Kidney epithelial cell (primary cell): Measurements from ENCODE around the gene FMOD. TPM values are rescaled to one million over a fixed set of nuclear protein-coding genes. Genes with fewer than 3 reads are reported as not detected.

Experiments
- DNase-seq: peaks from one replicate; pipeline ENCODE4 v3.0.0-alpha.2; 2010; ENCODE audit warnings: low read depth
- H3K27me3 ChIP-seq: 2 replicates; pipeline ENCODE4 v1.6.0; 2011; ENCODE audit warnings: low read length; ENCODE audit not compliant: control insufficient read depth, insufficient read depth
- H3K36me3 ChIP-seq: 2 replicates; pipeline ENCODE4 v1.5.1; 2011; ENCODE audit warnings: low read length; ENCODE audit not compliant: control insufficient read depth, insufficient read depth
- H3K4me3 ChIP-seq: 2 replicates; pipeline ENCODE4 v1.5.1; 2011; ENCODE audit warnings: low read depth, mild to moderate bottlenecking, control low read depth, low read length
- total RNA-seq: library from RNA; depleted of rRNA; stranded (reverse); fragments of >200 nt; gene quantifications from 2 replicates; pipeline ENCODE4 v1.2.3, GENCODE V29; 2015
- TF ChIP-seq, protein P1 (sequence below): IDR thresholded peaks from 2 replicates; pipeline ENCODE4 v1.5.1; 2011; ENCODE audit warnings: mild to moderate bottlenecking, moderate library complexity, low read length, control low read depth, inconsistent platforms; ENCODE audit not compliant: insufficient read depth, poor library complexity, severe bottlenecking

FMOD gene
- total RNA-seq, 1 donor from 2014 or later = 0.79 TPM

GRCh38 chr1:203326830-203327683 is 23.9 kb downstream of the FMOD start:
- peak; percentile 51 for DNase-seq
- Histone ChIP-seq H3K27me3 (no peaks in the 10 kb centered on the region), H3K4me3 (peak overlapping the region; percentile 34), H3K36me3 (no peaks in the 10 kb centered on the region)
- TF ChIP-seq, protein P1, sequence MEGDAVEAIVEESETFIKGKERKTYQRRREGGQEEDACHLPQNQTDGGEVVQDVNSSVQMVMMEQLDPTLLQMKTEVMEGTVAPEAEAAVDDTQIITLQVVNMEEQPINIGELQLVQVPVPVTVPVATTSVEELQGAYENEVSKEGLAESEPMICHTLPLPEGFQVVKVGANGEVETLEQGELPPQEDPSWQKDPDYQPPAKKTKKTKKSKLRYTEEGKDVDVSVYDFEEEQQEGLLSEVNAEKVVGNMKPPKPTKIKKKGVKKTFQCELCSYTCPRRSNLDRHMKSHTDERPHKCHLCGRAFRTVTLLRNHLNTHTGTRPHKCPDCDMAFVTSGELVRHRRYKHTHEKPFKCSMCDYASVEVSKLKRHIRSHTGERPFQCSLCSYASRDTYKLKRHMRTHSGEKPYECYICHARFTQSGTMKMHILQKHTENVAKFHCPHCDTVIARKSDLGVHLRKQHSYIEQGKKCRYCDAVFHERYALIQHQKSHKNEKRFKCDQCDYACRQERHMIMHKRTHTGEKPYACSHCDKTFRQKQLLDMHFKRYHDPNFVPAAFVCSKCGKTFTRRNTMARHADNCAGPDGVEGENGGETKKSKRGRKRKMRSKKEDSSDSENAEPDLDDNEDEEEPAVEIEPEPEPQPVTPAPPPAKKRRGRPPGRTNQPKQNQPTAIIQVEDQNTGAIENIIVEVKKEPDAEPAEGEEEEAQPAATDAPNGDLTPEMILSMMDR = no peak

GRCh38 chr1:203325418-203326091 is 25.4 kb downstream of the FMOD start:
- no peak for DNase-seq
- Histone ChIP-seq H3K4me3 (no peak overlapping the region), H3K36me3 (no peaks in the 10 kb centered on the region), H3K27me3 (peaks cover 2% of the 10 kb centered on the region)
- TF ChIP-seq, protein P1 = no peak

- Histone ChIP-seq H3K27me3 (peaks cover 2% of the 10 kb centered on the region), H3K4me3 (no peak overlapping the region), H3K36me3 (no peaks in the 10 kb centered on the region)
- TF ChIP-seq, protein P1 = no peak
- no peak for DNase-seq
These were observed 25.9 kb downstream of the FMOD start for GRCh38 chr1:203325026-203325417.

DNA sequence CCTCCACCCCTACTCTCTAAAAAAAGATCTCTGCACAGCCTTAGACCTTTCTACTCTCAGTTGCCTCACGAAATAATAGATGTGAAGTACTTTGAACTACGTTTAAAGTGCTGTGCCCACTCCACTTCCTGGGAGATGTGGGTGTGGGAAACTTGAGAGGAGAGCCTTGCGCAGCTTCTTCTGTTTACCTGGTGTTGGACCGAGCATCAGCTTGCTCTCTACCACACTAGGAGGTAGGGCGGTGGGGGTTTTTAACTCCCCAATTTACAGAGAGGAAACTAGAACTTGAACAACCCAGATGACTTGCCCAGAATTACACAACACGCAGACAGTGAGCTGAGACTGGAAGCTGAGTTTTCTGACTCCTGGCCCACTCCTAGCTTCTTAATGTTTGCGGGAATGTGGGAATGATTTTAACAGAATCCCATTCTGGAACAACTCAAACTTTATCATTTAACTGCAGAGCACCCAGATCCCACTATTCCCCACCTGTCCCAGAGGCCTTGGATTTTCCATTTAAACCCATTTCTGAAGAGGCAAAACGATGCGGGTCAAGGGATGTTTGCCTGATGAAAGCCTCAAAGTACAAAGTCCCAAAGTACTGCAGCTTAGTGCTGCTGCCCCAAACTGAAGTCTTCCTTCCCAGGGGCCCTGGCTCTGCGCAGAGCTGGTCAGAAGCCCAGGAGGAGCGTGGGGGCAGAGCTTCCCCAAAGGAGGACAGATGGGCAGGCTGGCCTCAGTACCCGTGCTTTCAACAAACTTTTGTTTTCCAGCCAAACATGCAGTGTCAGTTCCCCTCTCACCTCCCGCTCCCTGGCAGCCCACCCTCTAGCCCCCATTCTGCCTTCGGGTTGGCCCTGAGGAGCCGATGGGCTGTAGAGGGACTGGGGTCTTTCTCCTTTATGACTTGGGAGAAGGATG is 26.6 kb downstream of the FMOD start:
- Histone ChIP-seq H3K4me3 (no peak overlapping the region), H3K27me3 (peaks cover 2% of the 10 kb centered on the region), H3K36me3 (no peaks in the 10 kb centered on the region)
- DNase-seq = no peak
- TF ChIP-seq, protein P1 = no peak

DNA sequence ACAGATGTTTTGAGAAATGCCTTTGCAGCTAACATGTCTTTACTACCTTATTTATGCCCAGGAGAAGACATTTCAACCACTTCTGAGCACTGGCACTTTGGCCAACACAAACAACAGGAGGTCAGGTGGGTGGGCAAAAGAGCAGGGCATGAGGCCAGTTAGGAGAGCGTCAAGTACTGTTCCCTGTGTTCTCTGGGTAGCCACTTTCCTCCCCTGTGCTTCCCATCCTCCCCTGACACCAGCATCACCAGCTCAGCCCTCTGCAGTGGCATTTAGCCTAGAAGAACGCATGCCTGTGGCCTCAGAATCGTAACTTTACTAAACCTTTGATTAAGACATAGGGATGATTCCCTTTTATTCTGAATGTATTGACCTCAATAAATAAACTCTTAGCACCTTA is 27.3 kb downstream of the FMOD start:
- TF ChIP-seq, protein P1 = no peak
- H3K27me3 ChIP-seq = peaks cover 2% of the 10 kb centered on the region
- H3K36me3 ChIP-seq = no peaks in the 10 kb centered on the region
- DNase-seq = no peak
- H3K4me3 ChIP-seq = no peak overlapping the region
